Testis (tissue), 3 donors: Measurements from ENCODE around the gene SLC6A19. TPM values are rescaled to one million over a fixed set of nuclear protein-coding genes. Genes with fewer than 3 reads are reported as not detected.
"Not testable (repeated sequence)": the region's sequence is repeated elsewhere in the genome, so short reads cannot be mapped to it uniquely, and the experiment has no call there.

ENCODE experiments used
- DNase-seq: peaks from one replicate; pipeline ENCODE4 v3.0.0-alpha.2; 2019
- H3K27ac ChIP-seq, 2 donors: fragments of 200-600 bp; sonication (generic); one replicate each; pipeline ENCODE4 v1.5.1; 2019
- H3K27me3 ChIP-seq: fragments of 200-600 bp; sonication (generic); one replicate; pipeline ENCODE4 v1.5.1; 2019
- H3K36me3 ChIP-seq: fragments of 200-600 bp; sonication (generic); one replicate; pipeline ENCODE4 v1.5.1; 2017; ENCODE audit warnings: low read depth; ENCODE audit errors: missing control alignments
- H3K4me1 ChIP-seq: fragments of 200-600 bp; sonication (generic); one replicate; pipeline ENCODE4 v1.5.1; 2019
- H3K4me3 ChIP-seq, 2 donors: fragments of 200-600 bp; sonication (generic); one replicate each; pipeline ENCODE4 v1.5.1; 2017 to 2019
- H3K9me3 ChIP-seq: fragments of 200-600 bp; sonication (generic); one replicate; pipeline ENCODE4 v1.5.1; 2017
- CTCF ChIP-seq, 3 experiments: fragments of 450-650 bp in 2 of 3; fragments of 200-600 bp in 1 of 3; sonication (generic) in 1 of 3; IDR thresholded peaks; one replicate each; pipeline ENCODE4 v1.5.1; 2016 to 2019; ENCODE audit warnings: antibody characterized with exemption in 3 of 3, mild to moderate bottlenecking in 2 of 3, moderate library complexity in 1 of 3
- POLR2A ChIP-seq: fragments of 450-650 bp; IDR thresholded peaks from one replicate; pipeline ENCODE4 v1.6.1; 2017; ENCODE audit warnings: antibody characterized with exemption, mild to moderate bottlenecking, moderate library complexity
- WGBS, 2 donors: methylation state at CpG; one replicate each; pipeline ENCODE4 v1.1.5; 2018; 5-methylcytosine and 5-hydroxymethylcytosine counted together
- intact Hi-C: fragments of 100-400 bp; cut with DNase I; formaldehyde crosslinking; loops from one replicate; pipeline ENCODE4 v1.15.1; 2023; ENCODE audit warnings: low total_unique reads
- polyA plus RNA-seq: library from polyadenylated mRNA; stranded (reverse); fragments of 350-450 nt; fragmentation: Illumina TruSeq; extraction: RNeasy Lipid Tissue Mini Kit (QIAGEN cat#74804); gene quantifications from one replicate; pipeline ENCODE4 v1.2.3, GENCODE V29; 2014; ENCODE audit warnings: low read depth, low replicate concordance; ENCODE audit not compliant: insufficient read depth
- total RNA-seq, 2 donors: library from RNA; depleted of rRNA; stranded (reverse); fragments of >200 nt; gene quantifications; one replicate each; pipeline ENCODE4 v1.2.3, GENCODE V29; 2016

The SLC6A19 gene
- total and polyA plus RNA-seq, 3 donors from 2014 or later, result 0.16 to 0.68 (median 0.28) TPM

GRCh38 chr5:1264211-1264610 is 62.8 kb downstream of the SLC6A19 start:
- no peaks in the 10 kb centered on the region for H3K4me1 ChIP-seq
- WGBS, 2 donors, result 93 to 96% methylated on average over 4 to 18 of the region's 18 CpGs
- no peaks in the 10 kb centered on the region for H3K9me3 ChIP-seq
- no peak overlapping the region for H3K4me3 ChIP-seq
- H3K27me3 ChIP-seq, result no peaks in the 10 kb centered on the region
- H3K27ac ChIP-seq, result no peak overlapping the region
- no peaks in the 10 kb centered on the region for H3K36me3 ChIP-seq
- intact Hi-C loops, result no loop called here
- TF ChIP-seq POLR2A (no peak), CTCF (IDR thresholded peaks at IDR 0.05) (no peak)
- no peak for DNase-seq

GRCh38 chr5:1265026-1265425 is 63.6 kb downstream of the SLC6A19 start:
- TF ChIP-seq CTCF (IDR thresholded peaks at IDR 0.05) (no peak), POLR2A (no peak)
- 82 to 85% methylated on average over 10 to 15 of the region's 15 CpGs for WGBS, 2 donors
- Histone ChIP-seq H3K4me3 (no peak overlapping the region), H3K27ac (no peak overlapping the region), H3K9me3 (no peaks in the 10 kb centered on the region), H3K36me3 (no peaks in the 10 kb centered on the region), H3K27me3 (no peaks in the 10 kb centered on the region), H3K4me1 (no peaks in the 10 kb centered on the region)
- DNase-seq, result no peak
- intact Hi-C loops, result no loop called here

- Histone ChIP-seq H3K4me1 (no peaks in the 10 kb centered on the region), H3K27me3 (no peaks in the 10 kb centered on the region), H3K36me3 (no peaks in the 10 kb centered on the region), H3K9me3 (no peaks in the 10 kb centered on the region), H3K27ac (no peak overlapping the region), H3K4me3 (no peak overlapping the region)
- DNase-seq, result no peak
- intact Hi-C loops, result no loop called here
- no peak for TF ChIP-seq POLR2A
- no peak for TF ChIP-seq CTCF (IDR thresholded peaks at IDR 0.05)
- WGBS, 2 donors, result 91 to 93% methylated on average over 32 to 38 of the region's 40 CpGs
Observed at GRCh38 chr5:1265461-1266455, 64.4 kb downstream of the SLC6A19 start.

- no peak for DNase-seq
- no peak for TF ChIP-seq POLR2A
- Histone ChIP-seq H3K9me3 (no peaks in the 10 kb centered on the region), H3K4me3 (no peak overlapping the region), H3K27ac (no peak overlapping the region), H3K27me3 (no peaks in the 10 kb centered on the region), H3K36me3 (no peaks in the 10 kb centered on the region), H3K4me1 (no peaks in the 10 kb centered on the region)
- intact Hi-C loops, result no loop called here
- WGBS, 2 donors, result 86 to 95% methylated on average over 9 of the region's 9 CpGs
Observed at GRCh38 chr5:1266791-1267190, 65.4 kb downstream of the SLC6A19 start.

GRCh38 chr5:1267464-1267863 is 66.1 kb downstream of the SLC6A19 start:
- intact Hi-C loops, H3K4me1 ChIP-seq, H3K27ac ChIP-seq, H3K9me3 ChIP-seq, H3K27me3 ChIP-seq, H3K36me3 ChIP-seq, DNase-seq, H3K4me3 ChIP-seq: not testable (repeated sequence)
- 90 to 98% methylated on average over 5 of the region's 5 CpGs for WGBS, 2 donors
